Fibroblast of villous mesenchyme (primary cell): ENCODE results near the gene CAMKMT. TPM values are rescaled to one million over a fixed set of nuclear protein-coding genes. Genes with fewer than 3 reads are reported as not detected.
"Not testable (repeated sequence)": the region's sequence is repeated elsewhere in the genome, so short reads cannot be mapped to it uniquely, and the experiment has no call there.

Experiments used
- DNase-seq: peaks from one replicate; pipeline ENCODE4 v3.0.0-alpha.2; 2010; ENCODE audit warnings: low read depth
- H3K4me3 ChIP-seq: 2 replicates; pipeline ENCODE4 v1.5.1; 2011; ENCODE audit warnings: low read depth, mild to moderate bottlenecking, low read length
- CTCF ChIP-seq: IDR thresholded peaks from 2 replicates; pipeline ENCODE4 v1.5.1; 2012; ENCODE audit warnings: low read depth, mild to moderate bottlenecking, low read length; ENCODE audit not compliant: insufficient read depth
- total RNA-seq: library from RNA; depleted of rRNA; stranded (reverse); fragments of >200 nt; gene quantifications from 2 replicates; pipeline ENCODE4 v1.2.3, GENCODE V29; 2012

The CAMKMT gene
- total RNA-seq, 1 donor: 9.9 TPM

DNA sequence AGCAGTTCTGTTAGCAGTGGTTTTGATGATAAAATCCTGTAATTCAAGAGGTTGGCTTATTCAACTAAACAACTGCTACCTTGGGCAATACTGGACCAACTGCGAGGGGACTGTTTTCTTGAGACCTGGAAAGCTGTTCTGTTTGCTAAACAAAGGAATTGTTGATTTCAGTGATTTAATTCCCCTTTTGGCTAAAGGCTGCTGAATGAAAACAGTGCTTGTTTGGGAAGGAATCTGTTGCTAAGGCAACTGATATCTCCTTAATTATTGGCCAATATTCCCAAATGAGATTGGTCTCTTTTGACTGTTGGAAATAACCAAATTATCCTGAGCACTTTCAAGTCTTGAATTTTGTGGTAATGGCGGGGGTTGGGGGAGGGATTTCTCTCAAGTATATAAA lies 136.8 kb downstream of the CAMKMT start:
- no peak for TF ChIP-seq CTCF
- no peak for DNase-seq

GRCh38 chr2:44505664-44506063 lies 143.9 kb downstream of the CAMKMT start:
- H3K4me3 ChIP-seq, DNase-seq: not testable (repeated sequence)

More for the DNA sequence above, 136.8 kb downstream of the CAMKMT start:
- H3K4me3 ChIP-seq: no peak overlapping the region

DNA sequence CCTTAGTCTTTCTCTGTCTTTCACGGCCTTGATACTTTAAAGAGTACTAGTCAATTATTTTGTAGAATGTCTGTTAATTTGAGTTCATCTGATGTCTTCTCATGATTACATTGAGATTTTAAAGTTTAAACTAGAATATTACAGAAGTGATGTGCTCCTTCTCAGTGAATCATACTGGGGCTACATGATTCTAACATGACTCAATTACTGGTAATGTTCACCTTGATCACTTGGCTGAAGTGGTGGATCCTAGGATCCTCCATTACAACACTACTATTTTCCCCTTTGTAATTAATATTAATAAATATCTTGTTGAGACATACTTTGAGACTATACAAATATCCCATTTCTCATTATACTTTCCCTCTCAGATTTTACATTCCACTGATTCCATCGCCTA lies 148.5 kb downstream of the CAMKMT start:
- DNase-seq: no peak
- H3K4me3 ChIP-seq: no peak overlapping the region
- no peak for TF ChIP-seq CTCF

DNA sequence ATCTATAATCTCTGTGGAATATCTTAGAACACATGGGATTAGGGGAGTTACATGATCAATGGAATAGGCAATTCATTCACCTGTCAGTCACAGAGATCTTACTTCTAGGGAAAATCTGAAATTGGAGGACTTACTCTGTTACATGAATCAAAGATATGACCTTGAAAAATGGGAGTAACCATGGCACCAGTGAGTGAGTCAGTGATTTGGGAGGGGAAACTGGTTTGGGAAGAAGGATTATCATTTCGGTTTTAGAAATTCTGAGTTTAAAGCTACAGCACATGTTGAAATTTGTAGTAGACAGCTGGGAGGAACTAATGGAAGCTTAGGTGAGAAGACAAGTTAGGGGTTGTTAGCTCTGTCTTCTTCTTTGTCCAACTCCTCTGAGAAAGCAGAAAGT lies 153.7 kb downstream of the CAMKMT start:
- DNase-seq: no peak
- H3K4me3 ChIP-seq: no peak overlapping the region
- TF ChIP-seq CTCF: no peak

DNA sequence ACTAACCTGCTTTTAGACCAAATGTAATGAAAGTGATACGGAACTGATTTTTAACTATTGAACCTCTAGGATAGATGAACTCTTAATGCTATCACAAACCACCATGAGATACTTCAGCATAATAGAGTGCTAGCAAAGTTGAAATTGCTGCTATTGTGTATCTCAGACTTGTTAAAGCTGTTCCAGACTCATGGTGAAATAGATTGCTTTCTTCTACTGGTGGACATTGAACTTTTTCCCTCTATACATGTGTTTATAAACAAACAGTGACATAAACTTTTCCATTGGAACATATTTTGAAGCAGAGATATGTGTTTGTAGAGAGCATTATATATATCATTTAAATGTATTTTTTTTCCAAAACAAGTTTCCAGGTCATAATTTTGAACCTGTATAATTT lies 157.3 kb downstream of the CAMKMT start:
- DNase-seq: no peak
- no peak overlapping the region for H3K4me3 ChIP-seq
- no peak for TF ChIP-seq CTCF

DNA sequence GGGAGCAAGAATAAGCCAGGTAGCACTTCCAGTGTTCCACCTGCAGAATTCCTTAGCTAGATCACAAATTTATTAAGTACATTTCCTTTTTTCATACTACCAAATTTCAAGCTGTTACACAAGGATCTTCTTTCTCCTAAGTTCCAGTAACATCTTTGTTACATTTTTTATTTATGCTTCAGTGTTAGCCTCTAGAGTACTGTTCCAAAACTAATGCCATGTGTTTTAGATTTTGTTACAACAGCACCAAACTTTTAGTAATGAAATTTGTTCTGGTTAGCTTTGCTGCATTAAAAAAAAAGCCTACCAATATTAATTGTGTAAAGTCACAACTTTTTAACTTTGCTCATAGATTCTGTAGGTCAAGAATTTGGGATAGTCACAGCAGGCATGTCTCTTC lies 161.1 kb downstream of the CAMKMT start:
- no peak for DNase-seq
- H3K4me3 ChIP-seq: no peak overlapping the region
- no peak for TF ChIP-seq CTCF

GRCh38 chr2:44524347-44524926 lies 162.7 kb downstream of the CAMKMT start:
- no peak overlapping the region for H3K4me3 ChIP-seq
- DNase-seq: no peak
- TF ChIP-seq CTCF: no peak
